ENCODE measurements around the gene SPOUT1.
"Not testable (repeated sequence)": the region's sequence is repeated elsewhere in the genome, so short reads cannot be mapped to it uniquely, and the experiment has no call there.

Gene SPOUT1

DNA sequence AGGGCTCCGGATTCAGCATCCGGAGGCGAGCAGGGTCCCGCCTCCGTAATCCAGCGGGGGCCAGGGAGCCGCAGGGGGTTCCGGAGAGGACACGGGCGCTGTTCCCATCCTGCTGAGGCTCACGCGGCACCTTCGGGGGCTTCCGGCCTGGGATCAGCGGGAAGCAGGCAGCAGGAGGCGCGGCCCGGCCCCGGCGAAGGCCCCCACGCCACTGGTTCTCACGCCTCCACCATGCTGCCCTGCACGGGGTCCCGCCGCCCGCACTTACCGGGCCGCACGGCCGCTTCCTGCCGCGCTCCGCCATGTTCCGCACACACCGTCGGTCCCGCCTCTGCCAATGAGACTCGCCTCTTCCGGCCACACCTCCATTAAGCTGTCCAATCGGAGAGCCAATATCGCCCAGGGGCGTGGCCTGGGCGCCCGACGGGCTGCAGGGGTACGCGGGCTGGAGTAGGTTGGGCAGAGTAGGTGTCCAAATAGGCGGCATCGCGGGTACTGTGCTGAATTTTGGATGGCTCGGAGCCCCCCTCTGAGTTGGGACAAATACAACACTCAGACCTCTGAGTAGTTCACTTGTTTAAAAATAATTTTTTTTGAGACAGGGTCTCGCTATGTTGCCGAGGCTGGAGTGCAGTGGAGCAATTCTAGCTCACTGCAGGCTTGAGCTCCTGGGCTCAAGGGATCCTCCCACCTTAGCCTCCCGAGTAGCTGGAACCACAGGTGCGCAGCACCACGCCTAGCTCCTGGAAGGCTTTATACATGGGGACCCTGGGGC is at the start of gene SPOUT1:
Gene SPOUT1, minus strand, starts transcription at position 318 of the 775 bp plus-strand sequence. Its CDS starts 14 bp downstream, at position 304.
- peak; percentile 87 for DNase-seq

- DNase-seq, result no peak
Observed at GRCh38 chr9:128877852-128878251, 48.3 kb upstream of the SPOUT1 start.

DNA sequence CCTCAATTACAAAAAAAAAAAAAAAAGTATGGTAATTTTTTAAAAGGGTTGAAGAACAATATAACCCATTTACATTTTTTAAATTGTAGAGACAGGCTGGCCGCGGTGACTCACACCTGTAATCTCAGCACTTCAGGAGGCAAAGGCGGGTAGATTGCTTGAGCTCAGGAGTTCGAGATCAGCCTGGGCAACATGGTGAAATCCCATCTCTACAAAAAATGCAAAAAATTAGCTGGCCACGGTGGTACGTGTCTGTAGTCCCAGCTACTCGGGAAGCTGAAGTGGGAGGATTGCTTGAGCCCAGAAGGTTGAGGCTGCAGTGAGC is 41.3 kb upstream of the SPOUT1 start:
- not testable (repeated sequence) for DNase-seq

- no peak for DNase-seq
Observed at GRCh38 chr9:128870128-128870940, 40.7 kb upstream of the SPOUT1 start.

DNA sequence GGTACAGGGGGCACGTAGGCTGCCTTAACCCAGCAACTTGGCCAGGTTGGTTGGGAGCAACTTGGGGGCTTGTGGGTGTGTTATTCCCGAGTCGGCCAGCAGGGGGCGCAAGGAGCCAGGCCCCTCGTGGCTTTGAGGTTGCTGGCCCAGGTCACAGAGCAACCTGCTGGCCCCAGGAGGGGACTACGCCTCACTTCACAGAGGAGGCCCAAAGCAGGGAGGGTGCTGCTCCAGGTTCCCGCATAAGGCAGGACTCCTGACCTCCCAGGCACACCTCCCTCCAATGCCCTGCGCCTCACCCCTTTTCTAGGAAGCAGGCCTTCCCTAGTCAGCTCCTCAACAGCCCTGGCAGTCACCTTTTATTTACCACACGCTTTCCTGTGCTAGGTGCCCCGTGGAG is 34.1 kb upstream of the SPOUT1 start:
- no peak for DNase-seq

DNA sequence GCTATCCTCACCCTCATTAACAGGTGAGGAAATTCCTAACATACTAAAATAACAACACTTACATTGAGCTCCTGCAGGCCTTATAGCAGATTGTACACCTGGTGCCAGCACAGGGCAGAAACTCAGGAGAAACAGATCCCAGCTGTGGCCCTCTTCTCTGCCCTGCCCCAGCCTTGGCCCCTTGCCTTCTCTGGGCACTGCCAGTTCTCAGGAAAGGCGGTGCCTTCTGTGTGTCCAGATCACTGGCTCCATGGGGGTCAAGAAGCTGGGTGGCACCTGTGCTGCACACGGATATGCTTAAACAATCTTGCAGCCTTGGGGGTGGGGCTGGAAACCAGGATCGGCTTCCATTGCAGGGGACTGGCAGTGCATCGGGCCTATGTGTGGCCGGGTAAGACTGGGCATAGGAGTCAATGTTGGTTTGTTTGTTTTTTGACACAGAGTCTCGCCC is 32.8 kb upstream of the SPOUT1 start:
- DNase-seq, result no peak

DNA sequence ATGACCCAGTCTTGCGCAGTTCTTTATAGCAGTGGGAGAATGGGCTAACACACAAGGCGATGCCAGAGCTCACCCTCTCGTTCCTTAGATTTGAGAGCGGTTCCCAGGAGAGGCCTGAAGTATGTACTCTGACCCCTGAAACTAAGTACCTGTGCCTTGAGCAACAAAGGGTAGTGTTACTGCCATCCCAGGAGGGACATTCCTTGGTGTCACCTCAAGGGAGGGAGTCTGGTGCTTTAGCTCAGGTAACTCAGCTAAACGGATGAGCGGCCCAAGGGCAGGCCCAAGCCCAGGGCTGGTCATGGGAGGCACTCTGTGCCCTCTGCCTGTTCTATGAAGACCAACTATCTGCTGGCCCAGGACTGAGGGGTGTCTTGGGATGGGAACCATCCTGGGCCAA is 31.9 kb upstream of the SPOUT1 start:
- DNase-seq, result no peak

DNA sequence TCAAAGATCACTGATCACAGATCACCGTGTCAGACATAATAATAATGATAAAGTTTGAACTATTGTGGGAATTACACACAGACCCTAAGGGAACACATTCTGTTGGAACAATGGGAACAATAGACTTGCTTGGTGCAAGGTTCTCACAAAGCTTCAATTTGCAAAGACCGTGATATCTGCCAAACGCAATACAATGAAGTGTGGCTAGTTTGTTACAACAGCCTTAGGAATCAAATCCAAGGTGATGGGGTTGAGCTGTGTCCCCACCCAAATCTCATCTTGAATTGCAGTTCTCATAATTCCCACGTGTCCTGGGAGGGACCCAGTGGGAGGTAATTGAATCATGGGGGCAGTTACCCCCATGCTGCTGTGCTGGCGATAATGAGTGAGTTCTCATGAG is 31.3 kb upstream of the SPOUT1 start:
- DNase-seq, result no peak

DNA sequence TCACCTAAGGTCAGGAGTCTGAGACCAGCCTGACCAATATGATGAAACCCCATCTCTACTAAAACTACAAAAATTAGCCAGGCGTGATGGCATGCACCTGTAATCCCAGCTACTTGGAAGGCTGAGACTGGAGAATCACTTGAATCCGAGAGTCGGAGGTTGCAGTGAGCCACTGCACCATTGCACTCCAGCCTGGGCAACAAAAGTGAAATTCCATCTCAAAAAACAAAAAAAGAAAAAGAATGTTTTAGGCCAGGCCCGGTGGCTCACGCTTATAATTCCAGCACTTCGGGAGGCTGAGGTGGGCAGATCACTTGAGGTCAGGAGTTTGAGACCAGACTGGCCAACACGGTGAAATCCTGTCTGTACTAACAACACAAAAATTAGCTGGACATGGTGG is 28.9 kb upstream of the SPOUT1 start:
- not testable (repeated sequence) for DNase-seq

DNA sequence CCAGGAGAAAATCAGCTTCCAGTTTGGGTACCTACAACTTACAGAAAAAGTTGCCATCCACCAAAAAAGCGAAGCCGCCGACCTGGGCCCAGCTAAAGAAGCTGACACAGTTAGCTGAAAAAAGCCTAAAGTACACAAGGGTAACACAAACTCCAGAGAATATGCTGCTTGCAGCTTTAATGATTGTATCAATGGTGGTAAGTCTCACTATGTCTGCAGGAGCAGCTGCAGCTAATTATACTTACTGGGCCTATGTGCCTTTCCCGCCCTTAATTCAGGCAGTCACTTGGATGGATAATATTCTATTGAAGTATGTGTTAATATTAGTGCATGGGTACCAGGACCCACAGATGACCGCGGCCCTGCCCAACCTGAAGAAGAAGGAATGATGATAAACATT is 24.9 kb upstream of the SPOUT1 start:
- not testable (repeated sequence) for DNase-seq

DNA sequence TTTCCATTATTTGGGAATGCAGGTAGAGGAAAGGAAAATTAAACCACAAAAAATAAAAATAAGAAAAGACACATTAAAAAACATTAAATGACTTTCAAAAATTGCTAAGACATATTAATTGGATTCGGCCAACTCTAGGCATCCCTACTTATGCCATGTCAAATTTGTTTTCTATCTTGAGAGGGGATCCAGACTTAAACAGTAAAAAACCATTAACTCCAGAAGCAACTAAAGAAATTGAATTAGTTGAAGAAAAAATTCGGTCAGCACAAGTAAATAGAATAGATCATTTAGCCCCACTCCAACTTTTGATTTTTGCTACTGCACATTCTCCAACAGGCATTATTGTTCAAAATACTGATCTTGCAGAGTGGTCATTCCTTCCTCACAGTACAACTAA is 23.1 kb upstream of the SPOUT1 start:
- DNase-seq, result not testable (repeated sequence)

- not testable (repeated sequence) for DNase-seq
Observed at GRCh38 chr9:128851779-128852600, 22.4 kb upstream of the SPOUT1 start.

DNA sequence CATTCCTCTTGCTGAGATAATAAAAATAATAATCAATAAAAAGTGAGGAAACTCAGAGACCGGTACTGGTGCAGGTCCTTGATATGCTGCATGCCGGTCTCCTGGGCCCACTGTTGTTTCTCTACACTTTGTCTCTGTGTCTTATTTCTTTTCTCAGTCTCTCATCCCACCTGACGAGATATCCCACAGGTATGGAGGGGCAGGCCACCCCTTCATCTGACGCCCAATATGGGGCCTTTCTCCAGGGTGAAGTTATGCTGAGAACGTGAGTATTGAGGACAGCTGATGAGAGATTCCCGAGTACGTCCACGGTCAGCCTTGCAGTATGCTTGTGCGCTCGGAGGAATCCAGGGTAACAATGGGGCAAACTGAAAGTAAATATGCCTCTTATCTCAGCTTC is 21.4 kb upstream of the SPOUT1 start:
- not testable (repeated sequence) for DNase-seq

DNA sequence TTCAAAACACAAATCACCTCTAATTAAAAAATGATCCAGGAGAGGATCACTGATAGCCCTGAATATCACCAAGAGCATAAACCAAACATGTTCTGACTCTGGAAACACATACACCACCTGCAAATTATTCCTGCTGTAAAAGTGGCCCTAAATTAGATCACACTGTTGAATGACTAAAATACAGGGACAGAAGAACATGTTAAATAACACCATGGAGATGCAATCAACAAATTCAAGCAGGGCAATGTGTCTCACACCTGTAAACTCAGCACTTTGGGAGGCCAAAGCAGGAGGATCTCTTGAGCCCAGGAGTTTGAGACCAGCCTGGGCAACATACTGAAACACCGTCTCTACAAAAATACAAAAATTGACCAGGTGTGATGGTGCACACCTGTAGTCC is 18.2 kb upstream of the SPOUT1 start:
- DNase-seq, result no peak

DNA sequence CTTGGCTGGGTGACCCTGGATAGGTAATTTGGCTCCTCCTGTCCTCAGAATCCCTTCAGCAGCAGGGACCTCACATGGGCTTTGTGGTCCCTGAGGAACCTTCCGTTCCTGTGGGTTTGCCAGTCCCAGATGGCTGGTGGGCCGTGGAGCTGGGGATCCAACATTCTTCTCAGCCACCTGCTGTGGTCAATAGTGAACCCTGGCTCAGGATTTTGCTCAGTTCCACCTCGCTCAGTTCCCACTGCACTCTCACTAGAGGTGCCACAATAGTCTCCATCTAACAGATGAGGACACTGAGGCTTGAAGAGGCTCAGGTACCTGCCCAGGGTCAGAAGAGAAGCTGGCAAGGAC is 17.1 kb upstream of the SPOUT1 start:
- DNase-seq, result no peak

DNA sequence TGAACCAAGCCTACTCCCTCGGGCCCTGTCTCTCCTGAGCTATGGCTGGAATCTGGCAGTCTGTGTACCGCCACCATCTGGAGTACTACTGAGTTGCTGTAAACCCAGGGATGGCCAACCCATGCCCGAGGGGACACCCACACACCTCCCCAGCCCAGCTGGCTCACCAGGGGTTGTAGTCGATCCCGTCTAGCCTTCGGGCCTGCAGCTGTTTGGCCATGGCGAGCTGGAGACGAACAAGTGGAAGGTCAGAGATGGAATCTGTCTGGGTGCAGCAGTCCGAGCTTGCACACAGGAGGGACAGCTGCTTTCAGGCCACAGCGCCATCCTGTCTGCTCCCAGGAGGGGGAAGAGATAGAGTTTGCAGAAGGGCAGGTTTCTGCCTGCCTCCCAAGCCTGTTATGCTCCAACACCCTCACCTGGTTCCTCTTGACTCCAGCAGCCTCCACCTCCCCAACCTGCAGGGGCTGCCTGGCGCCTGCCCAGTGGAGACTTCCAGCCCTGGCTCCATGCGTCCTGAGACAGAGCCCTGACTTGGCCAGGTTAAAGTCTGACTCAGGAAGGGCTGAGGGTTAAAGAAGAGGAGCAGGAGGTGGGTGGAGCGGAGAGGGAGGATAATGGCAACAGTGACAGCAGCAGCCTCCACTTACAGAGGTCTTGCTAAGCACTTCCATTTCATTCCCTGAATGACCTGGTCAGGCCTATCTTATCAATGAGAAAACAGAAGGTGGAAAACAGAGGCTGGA is 15.8 kb upstream of the SPOUT1 start:
- DNase-seq, result no peak

- not testable (repeated sequence) for DNase-seq
Observed at GRCh38 chr9:128843171-128843570, 13.6 kb upstream of the SPOUT1 start.

DNA sequence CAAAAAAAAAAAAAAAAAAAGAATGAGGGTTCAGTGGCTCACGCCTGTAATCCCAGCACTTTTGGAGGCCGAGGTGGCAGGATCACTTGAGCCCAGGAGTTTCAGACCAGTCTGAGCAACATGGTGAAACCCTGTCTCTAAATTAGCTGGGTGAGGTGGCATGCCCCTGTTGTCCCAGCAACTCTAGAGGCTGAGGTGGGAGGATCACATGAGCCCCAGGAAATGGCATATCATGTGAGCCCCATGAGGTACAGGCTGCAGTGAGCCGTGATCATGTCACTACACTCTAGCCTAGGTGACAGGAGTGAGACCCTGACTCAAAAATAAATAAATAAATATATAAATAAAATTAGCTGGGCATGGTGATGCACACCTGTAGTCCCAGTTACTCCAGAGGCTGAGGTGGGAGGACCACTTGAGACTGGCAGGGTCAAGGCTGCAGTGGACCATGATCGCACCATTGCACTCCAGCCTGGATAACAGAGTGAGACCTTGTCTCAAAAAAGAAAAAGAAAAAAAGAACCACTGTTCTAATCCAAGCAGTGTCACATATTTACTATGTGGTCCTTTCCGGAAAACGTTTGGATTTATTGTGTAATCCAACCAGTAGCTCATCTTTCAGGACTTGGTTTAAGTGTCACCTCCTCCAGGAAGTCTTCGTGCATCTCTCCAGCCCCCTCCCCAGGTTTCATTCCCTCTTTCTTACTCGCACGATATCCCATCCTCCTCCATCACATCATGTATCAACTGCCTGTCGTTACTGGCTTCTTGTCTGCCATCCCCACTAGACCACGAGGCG is 12.3 kb upstream of the SPOUT1 start:
- no peak for DNase-seq

GRCh38 chr9:128840524-128840923 is 10.9 kb upstream of the SPOUT1 start:
- no peak for DNase-seq

DNA sequence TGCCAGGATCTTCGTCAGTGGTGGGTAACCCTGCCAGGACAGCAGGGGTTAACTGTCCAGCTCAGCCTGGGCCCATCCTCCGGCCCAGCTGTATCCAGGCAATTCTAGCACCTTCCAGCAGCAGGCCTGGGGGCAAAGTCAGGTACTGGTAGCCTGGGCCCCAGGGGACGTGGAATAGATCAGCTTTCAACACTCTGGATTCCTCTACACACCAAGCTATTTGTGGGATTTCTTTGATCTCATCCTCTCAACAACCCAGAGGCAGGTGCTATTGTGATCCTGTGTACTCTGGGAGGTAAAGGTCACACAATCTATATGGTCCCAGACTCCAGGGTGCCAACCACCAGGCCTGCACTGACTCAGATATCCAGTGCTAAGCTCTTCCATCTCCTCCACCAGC is 8.7 kb upstream of the SPOUT1 start:
- DNase-seq, result no peak

DNA sequence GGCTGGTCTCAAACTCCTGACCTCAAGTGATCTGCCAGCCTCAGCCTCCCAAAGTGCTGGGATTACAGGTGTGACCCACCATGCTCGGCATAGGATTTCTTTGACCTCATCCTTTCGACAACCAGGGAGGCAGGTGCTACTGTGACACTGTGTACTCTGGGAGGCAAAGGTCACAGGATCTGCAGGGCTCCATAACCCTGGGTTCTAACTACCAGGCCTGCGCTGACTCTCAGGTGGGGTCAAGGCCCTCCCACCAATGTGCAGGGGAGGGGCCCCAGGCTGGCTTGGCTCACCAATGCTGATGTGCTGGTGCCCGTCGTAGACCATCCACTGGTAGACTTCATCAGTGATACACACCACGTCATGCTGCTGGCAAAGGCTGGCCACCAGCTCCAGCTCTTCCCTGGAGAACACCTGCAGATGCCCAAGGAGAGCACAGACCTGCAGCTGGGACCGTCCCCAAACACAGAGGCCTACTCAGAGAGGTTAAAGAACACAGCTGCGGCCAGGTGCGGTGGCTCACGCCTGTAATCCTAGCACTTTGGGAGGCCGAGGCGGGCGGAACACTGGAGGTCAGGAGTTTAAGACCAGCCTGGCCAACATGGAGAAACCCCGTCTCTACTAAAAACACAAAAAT is 7.0 kb upstream of the SPOUT1 start:
- DNase-seq, result no peak

Data from NCI-H1417 treated with DMSO at 0.1 percent for 48 hours (cell line).